NCI-H774 (cell line): ENCODE results near the gene CABP4.
A peak's percentile ranks its signal among the peaks of the same experiment; 100 is the strongest.

Experiments
- DNase-seq: peaks from one replicate; lab custom pipeline; 2025; lab: John Stamatoyannopoulos, UW

The CABP4 gene

DNA sequence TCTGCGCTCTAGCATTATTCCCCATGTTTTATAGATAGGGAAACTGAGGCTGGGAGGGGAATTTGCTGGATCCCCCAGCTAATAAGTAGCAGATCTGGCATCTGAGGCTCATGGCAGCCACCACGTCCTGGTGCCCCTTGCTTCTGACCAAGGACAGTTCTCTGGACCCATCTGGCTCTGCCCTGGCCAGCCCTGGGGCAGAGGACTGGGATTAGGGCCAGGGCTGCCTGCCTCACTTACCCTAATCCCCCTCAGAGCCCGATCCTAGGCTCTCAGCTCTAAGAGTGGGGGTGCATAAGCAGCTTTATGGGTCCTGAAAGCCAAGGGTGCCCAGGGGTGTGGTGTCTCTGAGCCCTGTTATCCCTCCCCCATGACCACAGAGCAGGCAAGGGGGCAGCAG lies at the start of gene CABP4:
Gene CABP4 (plus strand): TSS at position 301 of the 400 bp plus-strand sequence. CDS start 70 bp downstream, at position 371.
- no peak for DNase-seq

DNA sequence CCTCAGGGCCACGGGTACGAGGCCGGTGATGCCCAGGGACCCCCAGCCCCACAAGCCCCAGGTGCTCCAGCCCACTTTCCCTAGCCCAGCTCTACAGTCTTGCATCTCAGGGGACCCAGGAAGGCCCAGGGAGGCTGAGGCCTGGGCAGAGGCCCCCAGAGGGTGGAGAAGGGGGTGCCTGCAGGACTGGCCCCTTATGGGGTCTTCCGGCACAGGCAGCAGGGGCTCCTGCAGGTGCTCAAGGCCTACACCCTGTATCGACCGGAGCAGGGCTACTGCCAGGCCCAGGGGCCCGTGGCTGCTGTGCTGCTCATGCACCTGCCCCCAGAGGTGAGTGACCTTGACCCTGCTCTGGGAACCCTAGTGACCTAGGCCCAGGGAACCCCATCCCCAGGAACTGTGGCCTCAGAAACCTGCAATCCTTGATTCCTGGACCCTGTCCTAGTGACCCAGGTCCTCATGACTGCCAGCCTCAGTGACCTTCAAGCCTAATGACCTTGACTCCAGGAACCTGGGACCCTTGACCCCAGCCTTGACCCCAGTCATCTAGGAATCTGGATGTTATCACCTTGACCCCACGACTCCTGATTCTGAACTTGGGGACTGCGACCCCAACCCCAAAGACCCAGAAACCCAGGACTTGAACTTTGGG lies 49.3 kb upstream of the CABP4 start:
- DNase-seq = no peak

- DNase-seq = no peak
These were observed 48.7 kb upstream of the CABP4 start for GRCh38 chr11:67406420-67406968.

- DNase-seq = no peak
These were observed 48.0 kb upstream of the CABP4 start for GRCh38 chr11:67406969-67407687.

GRCh38 chr11:67407688-67408163 lies 47.4 kb upstream of the CABP4 start:
- DNase-seq = no peak

GRCh38 chr11:67408437-67409200 lies 46.5 kb upstream of the CABP4 start:
- no peak for DNase-seq

DNA sequence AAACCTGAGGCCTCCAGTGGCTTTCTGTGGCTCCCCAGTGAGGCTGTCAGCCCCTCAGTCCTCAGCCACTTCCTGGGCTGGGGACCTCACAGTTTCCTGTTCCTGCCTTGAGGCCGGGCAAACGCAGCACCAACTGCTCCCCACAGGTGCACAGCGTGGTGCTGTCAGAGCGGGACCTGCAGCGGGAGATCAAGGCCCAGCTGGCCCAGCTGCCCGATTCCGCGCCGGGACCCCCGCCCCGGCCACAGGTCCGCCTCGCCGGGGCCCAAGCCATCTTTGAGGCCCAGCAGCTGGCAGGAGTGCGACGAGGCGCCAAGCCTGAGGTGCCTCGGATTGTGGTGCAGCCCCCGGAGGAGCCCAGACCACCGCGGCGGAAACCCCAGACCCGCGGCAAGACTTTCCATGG lies 45.9 kb upstream of the CABP4 start:
- DNase-seq = no peak

GRCh38 chr11:67409781-67410368 lies 45.3 kb upstream of the CABP4 start:
- DNase-seq = peak; percentile 56

GRCh38 chr11:67410369-67410831 lies 44.8 kb upstream of the CABP4 start:
- no peak for DNase-seq

GRCh38 chr11:67410984-67411784 lies 44.0 kb upstream of the CABP4 start:
- no peak for DNase-seq

GRCh38 chr11:67411785-67412152 lies 43.4 kb upstream of the CABP4 start:
- no peak for DNase-seq

DNA sequence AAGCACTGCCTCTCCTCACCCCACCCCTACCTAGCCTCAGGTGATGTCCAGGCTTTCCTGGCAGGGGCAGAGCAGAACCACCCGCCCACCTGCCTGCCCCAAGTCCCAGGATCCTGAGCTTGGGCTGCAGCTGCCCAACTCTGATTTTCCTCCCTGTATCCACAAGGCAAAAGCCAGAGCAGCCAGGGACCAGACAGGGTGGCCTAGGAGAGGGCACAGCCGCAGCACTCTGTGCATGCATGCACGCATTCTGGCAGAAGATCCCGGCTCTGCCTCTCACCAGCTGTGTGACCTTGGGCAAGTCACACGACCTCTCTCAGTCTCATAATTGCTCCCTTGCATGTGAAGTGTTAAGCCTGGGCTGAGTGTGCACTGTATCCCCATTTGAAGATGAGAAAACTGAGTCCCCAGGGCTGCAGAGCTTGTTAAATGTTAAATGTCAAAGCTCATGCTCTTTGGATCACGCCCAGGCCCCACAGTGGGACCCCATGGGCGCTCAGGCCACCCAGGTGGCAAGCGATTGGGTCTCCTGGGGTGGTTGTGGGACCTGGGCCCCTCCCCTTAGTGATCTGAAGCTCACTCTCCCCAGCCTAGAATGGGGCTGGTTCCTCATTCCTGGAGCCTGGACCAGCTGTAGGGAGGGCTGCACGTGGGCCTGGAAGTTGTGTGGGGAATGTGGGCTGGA lies 42.5 kb upstream of the CABP4 start:
- no peak for DNase-seq

- DNase-seq = no peak
These were observed 41.8 kb upstream of the CABP4 start for GRCh38 chr11:67413266-67413849.

DNA sequence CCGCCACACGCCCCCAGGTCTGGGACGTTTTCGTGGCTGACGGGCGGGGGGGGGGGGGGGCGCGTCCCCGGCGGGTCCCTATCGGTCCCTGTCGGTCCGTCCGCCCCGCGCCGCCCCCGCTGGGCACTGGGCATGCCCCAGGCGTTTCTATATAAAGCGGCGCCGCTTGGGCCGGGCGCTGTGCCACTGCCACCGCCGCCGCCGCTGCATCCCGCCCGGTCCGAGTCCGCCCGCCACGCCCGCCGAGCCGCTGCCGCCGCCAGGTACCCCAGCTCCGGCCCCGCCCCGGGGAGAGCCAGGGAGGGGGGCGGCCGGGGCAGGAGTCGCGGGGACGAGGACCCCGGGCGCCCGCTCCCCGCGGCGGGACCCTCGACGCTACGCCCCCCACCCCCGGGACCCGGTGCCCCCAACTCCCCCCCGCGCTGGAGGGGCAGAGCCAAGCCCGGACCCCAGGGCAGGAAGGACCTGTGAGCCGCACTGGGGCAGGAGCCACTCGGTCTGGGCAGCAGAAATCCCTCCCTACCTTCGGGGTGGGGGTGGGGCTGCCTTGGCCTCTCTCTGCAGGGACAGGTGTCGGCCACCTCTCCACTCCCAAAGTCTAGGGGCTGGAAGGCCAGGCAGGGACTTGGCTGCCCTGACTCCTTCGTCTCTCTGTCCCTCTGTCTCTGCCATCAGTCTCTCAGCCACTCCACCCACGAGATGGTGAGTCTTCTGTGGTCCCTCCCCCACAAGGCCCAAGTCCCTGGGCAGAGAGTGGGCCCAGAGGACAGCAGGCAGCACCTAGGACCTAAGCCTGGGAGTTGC lies 39.5 kb upstream of the CABP4 start, which contains the start of gene CARNS1:
Gene CARNS1 (plus strand): TSS at position 178 of the 804 bp plus-strand sequence. CDS start 522 bp downstream, at position 700.
- DNase-seq = no peak

- peak; percentile 91 for DNase-seq
These were observed 38.5 kb upstream of the CABP4 start for GRCh38 chr11:67416416-67417335.

- DNase-seq = no peak
These were observed 37.7 kb upstream of the CABP4 start for GRCh38 chr11:67417425-67417824.

DNA sequence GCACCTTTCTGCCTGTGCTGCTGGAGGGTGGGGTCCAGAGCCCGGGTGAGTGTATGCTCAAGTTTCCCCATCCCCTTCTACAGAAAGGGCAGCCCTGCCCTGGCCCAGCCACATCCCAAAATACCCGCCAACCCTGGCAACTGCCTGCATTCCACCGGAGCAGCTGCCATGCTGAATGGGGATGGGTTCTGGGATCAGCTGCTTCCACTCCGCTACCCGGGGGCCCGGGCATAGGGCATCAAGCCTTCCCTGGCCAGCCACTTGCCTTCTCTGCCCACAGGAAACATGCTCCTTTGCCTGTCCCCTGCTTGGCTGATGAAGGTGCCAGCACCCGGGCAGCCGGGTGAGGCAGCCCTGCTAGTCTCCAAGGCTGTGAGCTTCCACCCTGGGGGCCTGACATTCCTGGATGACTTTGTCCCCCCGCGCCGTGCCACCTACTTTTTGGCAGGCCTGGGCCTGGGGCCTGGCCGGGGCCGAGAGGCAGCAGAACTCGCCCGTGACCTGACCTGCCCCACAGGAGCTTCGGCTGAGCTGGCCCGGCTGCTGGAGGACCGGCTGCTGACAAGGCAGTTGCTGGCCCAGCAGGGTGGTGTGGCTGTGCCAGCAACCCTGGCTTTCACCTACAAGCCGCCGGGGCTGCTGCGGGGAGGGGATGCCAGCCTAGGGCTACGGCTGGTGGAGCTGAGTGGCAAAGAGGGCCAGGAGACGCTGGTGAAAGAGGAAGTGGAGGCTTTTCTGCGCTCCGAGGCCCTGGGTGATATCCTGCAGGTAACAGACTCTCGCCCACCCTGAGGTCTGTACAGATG lies 36.5 kb upstream of the CABP4 start:
- no peak for DNase-seq
